ENCODE measurements around the gene MAMLD1.

The MAMLD1 gene

DNA sequence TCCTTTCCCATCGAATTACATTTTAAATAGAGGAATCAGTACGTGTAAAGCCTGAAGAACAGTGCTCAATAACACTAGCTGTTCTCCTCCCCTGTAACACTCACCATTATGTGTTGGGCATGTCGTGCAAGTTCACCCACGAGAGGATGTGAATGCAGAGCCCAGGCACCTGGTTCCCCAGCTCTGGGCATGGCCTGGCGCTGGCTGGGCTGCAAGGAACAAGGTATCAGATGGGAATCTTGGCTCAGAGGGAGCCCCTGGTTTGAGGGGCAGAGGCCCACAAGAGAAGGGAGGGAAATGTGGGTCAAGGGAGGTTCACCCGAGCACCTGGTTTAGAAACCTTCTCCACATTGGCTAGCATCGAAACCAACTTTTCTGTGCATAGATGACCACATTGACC lies 163.6 kb downstream of the MAMLD1 start:
- DNase-seq: no peak
- no peak overlapping the region for H3K4me2 ChIP-seq (ENCODE audit: low read length, poor library complexity, severe bottlenecking)
- H2BK120ac ChIP-seq (ENCODE audit: low read depth, low read length): no peak overlapping the region
- H3K4ac ChIP-seq (ENCODE audit: low read depth in 1 of 2, low read length in 2 of 2): no peak overlapping the region
- H2AFZ ChIP-seq (ENCODE audit: low read depth, low read length): no peak overlapping the region
- H3K23ac ChIP-seq (ENCODE audit: low read length in 2 of 2): no peak overlapping the region
- H2AK5ac ChIP-seq (ENCODE audit: low read length, severe bottlenecking): no peak overlapping the region
- no peak overlapping the region for H3K14ac ChIP-seq (ENCODE audit: low read length in 2 of 2)
- H4K91ac ChIP-seq (ENCODE audit: low read length): no peak overlapping the region
- H3K9ac ChIP-seq (ENCODE audit: low read length): no peak overlapping the region
- H3K4me3 ChIP-seq (ENCODE audit: insufficient read depth in 1 of 2, low read depth in 1 of 2, low read length in 2 of 2): no peak overlapping the region
- H3K18ac ChIP-seq (ENCODE audit: low read depth in 1 of 2, low read length in 2 of 2): no peak overlapping the region
- H3K27ac ChIP-seq (ENCODE audit: low read length, poor library complexity, severe bottlenecking): no peak overlapping the region
- no peaks in the 10 kb centered on the region for H3K36me3 ChIP-seq (ENCODE audit: control insufficient read depth in 1 of 2, insufficient read depth in 2 of 2, low read depth in 1 of 2, low read length in 2 of 2)
- no peak overlapping the region for H2BK12ac ChIP-seq (ENCODE audit: low read length in 2 of 2)
- H2BK5ac ChIP-seq (ENCODE audit: low read depth, low read length, poor library complexity, severe bottlenecking): no peak overlapping the region
- peaks cover 0 to 16% of the 10 kb centered on the region in 2 experiments for H3K27me3 ChIP-seq (ENCODE audit: control insufficient read depth in 1 of 2, insufficient read depth in 1 of 2, low read length in 2 of 2)
- no peaks in the 10 kb centered on the region for H3K79me1 ChIP-seq (replicated peaks; ENCODE audit: low read length, poor library complexity, severe bottlenecking)
- no peak overlapping the region for H2BK15ac ChIP-seq (ENCODE audit: low read depth, poor library complexity, severe bottlenecking)
- H3K9me3 ChIP-seq (ENCODE audit: control insufficient read depth, low read length): peaks cover 4% of the 10 kb centered on the region
- no peaks in the 10 kb centered on the region for H3K4me1 ChIP-seq (ENCODE audit: control insufficient read depth, insufficient read depth, low read depth, low read length)
- H4K8ac ChIP-seq (ENCODE audit: low read length): no peak overlapping the region
- WGBS: 94% methylated on average over 6 of the region's 7 CpGs

DNA sequence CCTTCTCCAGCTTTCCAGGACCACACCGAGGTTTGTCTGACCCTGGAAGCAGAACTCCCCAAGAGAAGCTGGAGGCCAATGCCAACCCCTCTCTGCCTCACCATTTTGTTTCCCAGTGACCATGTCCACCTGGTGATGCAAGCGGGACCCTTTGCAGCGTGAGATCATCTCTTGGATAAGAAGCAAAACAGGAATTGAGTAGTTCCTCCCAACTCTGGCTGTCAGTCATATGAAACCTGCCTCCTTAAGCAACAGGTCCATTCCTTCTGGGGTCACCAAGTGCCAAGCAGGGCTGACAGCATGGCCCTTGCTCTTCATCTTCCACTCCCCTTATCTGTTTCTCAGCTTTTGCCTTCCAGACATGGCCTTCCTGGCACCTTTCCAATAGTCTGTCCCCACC lies 164.0 kb downstream of the MAMLD1 start:
- H3K14ac ChIP-seq (ENCODE audit: low read length in 2 of 2): no peak overlapping the region
- no peak overlapping the region for H2BK12ac ChIP-seq (ENCODE audit: low read length in 2 of 2)
- H2BK120ac ChIP-seq (ENCODE audit: low read depth, low read length): no peak overlapping the region
- no peaks in the 10 kb centered on the region for H3K4me1 ChIP-seq (ENCODE audit: control insufficient read depth, insufficient read depth, low read depth, low read length)
- H3K27me3 ChIP-seq (ENCODE audit: control insufficient read depth in 1 of 2, insufficient read depth in 1 of 2, low read length in 2 of 2): peaks cover 0 to 13% of the 10 kb centered on the region in 2 experiments
- no peak overlapping the region for H3K4me3 ChIP-seq (ENCODE audit: insufficient read depth in 1 of 2, low read depth in 1 of 2, low read length in 2 of 2)
- H2BK5ac ChIP-seq (ENCODE audit: low read depth, low read length, poor library complexity, severe bottlenecking): no peak overlapping the region
- DNase-seq: no peak
- H3K4ac ChIP-seq (ENCODE audit: low read depth in 1 of 2, low read length in 2 of 2): no peak overlapping the region
- 91% methylated on average over 3 of the region's 3 CpGs for WGBS
- H3K36me3 ChIP-seq (ENCODE audit: control insufficient read depth in 1 of 2, insufficient read depth in 2 of 2, low read depth in 1 of 2, low read length in 2 of 2): no peaks in the 10 kb centered on the region
- no peak overlapping the region for H2AFZ ChIP-seq (ENCODE audit: low read depth, low read length)
- H3K4me2 ChIP-seq (ENCODE audit: low read length, poor library complexity, severe bottlenecking): no peak overlapping the region
- H4K8ac ChIP-seq (ENCODE audit: low read length): no peak overlapping the region
- no peak overlapping the region for H3K27ac ChIP-seq (ENCODE audit: low read length, poor library complexity, severe bottlenecking)
- no peak overlapping the region for H4K91ac ChIP-seq (ENCODE audit: low read length)
- H3K79me1 ChIP-seq (replicated peaks; ENCODE audit: low read length, poor library complexity, severe bottlenecking): no peaks in the 10 kb centered on the region
- H3K9ac ChIP-seq (ENCODE audit: low read length): no peak overlapping the region
- H3K18ac ChIP-seq (ENCODE audit: low read depth in 1 of 2, low read length in 2 of 2): no peak overlapping the region
- no peak overlapping the region for H3K23ac ChIP-seq (ENCODE audit: low read length in 2 of 2)
- no peak overlapping the region for H2AK5ac ChIP-seq (ENCODE audit: low read length, severe bottlenecking)
- peaks cover 4% of the 10 kb centered on the region for H3K9me3 ChIP-seq (ENCODE audit: control insufficient read depth, low read length)
- no peak overlapping the region for H2BK15ac ChIP-seq (ENCODE audit: low read depth, poor library complexity, severe bottlenecking)

DNA sequence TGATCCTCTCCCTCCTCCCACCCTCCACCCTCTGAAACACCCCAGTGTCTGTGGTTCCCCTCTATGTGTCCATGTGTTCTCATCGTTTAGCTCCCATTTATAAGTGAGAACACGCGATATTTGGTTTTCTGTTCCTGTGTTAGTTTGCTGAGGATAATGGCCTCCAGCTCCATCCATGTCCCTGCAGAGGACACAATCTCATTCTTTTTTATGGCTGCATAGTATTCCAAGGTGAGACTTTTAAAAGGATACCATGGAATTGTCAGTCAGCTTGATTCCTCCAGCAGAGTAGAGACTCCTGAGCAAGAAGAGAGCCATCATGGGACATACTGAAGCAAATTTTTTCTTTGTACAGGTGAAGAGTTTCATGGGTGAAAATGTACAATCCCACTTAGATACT lies 166.5 kb downstream of the MAMLD1 start:
- Histone ChIP-seq H2AFZ (ENCODE audit: low read depth, low read length) (no peak overlapping the region), H2BK12ac (ENCODE audit: low read length in 2 of 2) (no peak overlapping the region), H2BK120ac (ENCODE audit: low read depth, low read length) (no peak overlapping the region), H3K79me1 (replicated peaks; ENCODE audit: low read length, poor library complexity, severe bottlenecking) (no peaks in the 10 kb centered on the region), H3K4me2 (ENCODE audit: low read length, poor library complexity, severe bottlenecking) (no peak overlapping the region), H3K27ac (ENCODE audit: low read length, poor library complexity, severe bottlenecking) (no peak overlapping the region), H4K91ac (ENCODE audit: low read length) (no peak overlapping the region), H3K9me3 (ENCODE audit: control insufficient read depth, low read length) (peaks cover 12% of the 10 kb centered on the region), H3K4me1 (ENCODE audit: control insufficient read depth, insufficient read depth, low read depth, low read length) (no peaks in the 10 kb centered on the region), H2BK15ac (ENCODE audit: low read depth, poor library complexity, severe bottlenecking) (no peak overlapping the region), H2AK5ac (ENCODE audit: low read length, severe bottlenecking) (no peak overlapping the region), H3K9ac (ENCODE audit: low read length) (no peak overlapping the region), H3K23ac (ENCODE audit: low read length in 2 of 2) (no peak overlapping the region), H2BK5ac (ENCODE audit: low read depth, low read length, poor library complexity, severe bottlenecking) (no peak overlapping the region), H3K18ac (ENCODE audit: low read depth in 1 of 2, low read length in 2 of 2) (no peak overlapping the region), H3K4ac (ENCODE audit: low read depth in 1 of 2, low read length in 2 of 2) (no peak overlapping the region), H4K8ac (ENCODE audit: low read length) (no peak overlapping the region), H3K27me3 (ENCODE audit: control insufficient read depth in 1 of 2, insufficient read depth in 1 of 2, low read length in 2 of 2) (no peaks in the 10 kb centered on the region), H3K14ac (ENCODE audit: low read length in 2 of 2) (no peak overlapping the region), H3K4me3 (ENCODE audit: insufficient read depth in 1 of 2, low read depth in 1 of 2, low read length in 2 of 2) (no peak overlapping the region), H3K36me3 (ENCODE audit: control insufficient read depth in 1 of 2, insufficient read depth in 2 of 2, low read depth in 1 of 2, low read length in 2 of 2) (no peaks in the 10 kb centered on the region)
- no peak for DNase-seq
- WGBS: 100% methylated on average over 3 of the region's 3 CpGs

- Histone ChIP-seq H3K4me3 (ENCODE audit: insufficient read depth in 1 of 2, low read depth in 1 of 2, low read length in 2 of 2) (no peak overlapping the region), H4K8ac (ENCODE audit: low read length) (no peak overlapping the region), H2BK12ac (ENCODE audit: low read length in 2 of 2) (no peak overlapping the region), H2AK5ac (ENCODE audit: low read length, severe bottlenecking) (no peak overlapping the region), H3K27ac (ENCODE audit: low read length, poor library complexity, severe bottlenecking) (no peak overlapping the region), H3K4me1 (ENCODE audit: control insufficient read depth, insufficient read depth, low read depth, low read length) (no peaks in the 10 kb centered on the region), H3K4me2 (ENCODE audit: low read length, poor library complexity, severe bottlenecking) (no peak overlapping the region), H3K79me1 (replicated peaks; ENCODE audit: low read length, poor library complexity, severe bottlenecking) (no peaks in the 10 kb centered on the region), H3K14ac (ENCODE audit: low read length in 2 of 2) (no peak overlapping the region), H3K36me3 (ENCODE audit: control insufficient read depth in 1 of 2, insufficient read depth in 2 of 2, low read depth in 1 of 2, low read length in 2 of 2) (no peaks in the 10 kb centered on the region), H2BK120ac (ENCODE audit: low read depth, low read length) (no peak overlapping the region), H2AFZ (ENCODE audit: low read depth, low read length) (no peak overlapping the region), H3K9ac (ENCODE audit: low read length) (no peak overlapping the region), H4K91ac (ENCODE audit: low read length) (no peak overlapping the region), H3K27me3 (ENCODE audit: control insufficient read depth in 1 of 2, insufficient read depth in 1 of 2, low read length in 2 of 2) (no peaks in the 10 kb centered on the region), H3K9me3 (ENCODE audit: control insufficient read depth, low read length) (peaks cover 24% of the 10 kb centered on the region), H2BK5ac (ENCODE audit: low read depth, low read length, poor library complexity, severe bottlenecking) (no peak overlapping the region), H2BK15ac (ENCODE audit: low read depth, poor library complexity, severe bottlenecking) (no peak overlapping the region), H3K23ac (ENCODE audit: low read length in 2 of 2) (no peak overlapping the region), H3K4ac (ENCODE audit: low read depth in 1 of 2, low read length in 2 of 2) (no peak overlapping the region), H3K18ac (ENCODE audit: low read depth in 1 of 2, low read length in 2 of 2) (no peak overlapping the region)
- WGBS: 90% methylated on average over 5 of the region's 7 CpGs
- DNase-seq: no peak
Observed at GRCh38 chrX:150530821-150531220, 167.7 kb downstream of the MAMLD1 start.
